NCI-H2081 (cell line): ENCODE measurements around the gene ACAT2.
"Not testable (repeated sequence)": the region's sequence is repeated elsewhere in the genome, so short reads cannot be mapped to it uniquely, and the experiment has no call there.

Experiments
- DNase-seq, 2 experiments: peaks; one replicate each; lab custom pipeline; 2025; lab: John Stamatoyannopoulos, UW

The ACAT2 gene

DNA sequence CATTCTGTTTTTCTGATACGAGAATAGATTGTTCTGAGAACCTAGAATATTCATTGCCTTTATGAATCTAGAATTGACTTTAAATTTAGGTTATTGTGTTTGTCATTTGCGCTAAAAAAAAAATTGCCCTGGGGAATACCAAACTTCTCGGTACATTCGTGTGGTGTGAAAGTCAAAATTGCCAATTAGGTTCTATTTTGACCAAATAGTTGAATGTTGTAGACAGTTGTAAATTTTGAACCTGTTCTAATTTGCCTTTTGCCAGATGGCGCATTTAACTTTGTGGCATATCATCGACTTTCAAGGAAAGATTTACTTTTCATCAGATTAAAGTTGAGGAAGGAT, 31.5 kb upstream of the ACAT2 start:
- no peak for DNase-seq

DNA sequence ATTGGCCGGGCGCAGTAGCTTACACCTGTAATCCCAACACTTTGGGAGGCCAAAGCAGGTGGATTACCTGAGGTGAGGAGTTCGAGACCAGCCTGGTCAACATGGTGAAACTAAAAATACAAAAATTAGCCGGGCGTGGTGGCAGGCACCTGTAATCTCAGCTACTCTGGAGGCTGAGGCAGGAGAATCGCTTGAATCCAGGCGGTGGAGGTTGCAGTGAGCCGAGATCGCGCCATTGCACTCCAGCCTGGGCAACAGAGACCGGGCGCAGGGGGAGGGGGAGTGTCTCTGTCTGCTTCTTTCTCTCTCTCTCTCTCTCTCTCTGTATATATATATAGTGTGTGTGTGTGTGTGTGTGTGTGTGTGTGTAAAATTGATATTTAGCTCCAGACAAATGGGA, 29.3 kb upstream of the ACAT2 start:
- DNase-seq, result not testable (repeated sequence)

DNA sequence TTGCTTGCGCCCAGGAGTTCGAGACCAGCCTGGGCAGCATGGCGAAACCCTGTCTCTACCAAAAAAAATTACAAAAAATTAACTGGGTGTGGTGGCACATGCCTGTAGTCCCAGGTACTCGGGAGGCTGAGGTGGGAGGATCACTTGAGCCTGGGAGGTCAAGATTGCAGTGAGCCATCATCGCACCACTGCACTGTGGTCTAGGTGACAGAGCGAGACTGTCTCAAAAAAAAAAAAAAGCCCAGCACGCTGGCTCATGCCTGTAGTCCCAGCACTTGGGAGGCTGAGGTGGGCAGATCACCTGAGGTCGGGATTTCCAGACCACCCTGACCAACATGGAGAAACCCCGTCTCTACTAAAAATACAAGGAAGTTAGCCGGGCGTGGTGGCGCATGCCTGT, 28.4 kb upstream of the ACAT2 start:
- DNase-seq, result not testable (repeated sequence)

DNA sequence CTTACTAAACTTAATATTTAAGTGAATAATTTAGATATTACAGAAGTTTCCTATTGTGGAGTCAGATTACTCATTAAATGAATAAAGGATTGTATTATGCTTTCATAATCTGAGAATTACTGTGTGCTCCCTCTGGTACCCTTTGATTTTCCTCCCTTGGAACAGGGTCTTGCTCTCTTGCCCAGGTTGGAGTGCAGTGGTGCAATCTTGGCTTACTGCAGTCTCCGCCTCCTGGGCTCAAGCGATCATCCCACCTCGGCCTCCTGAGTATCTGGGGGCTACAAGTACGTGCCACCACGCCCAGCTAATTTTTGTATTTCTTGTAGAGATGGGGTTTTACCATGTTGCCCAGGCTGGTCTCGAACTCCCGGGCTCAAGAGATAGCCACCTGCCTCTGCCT, 24.9 kb upstream of the ACAT2 start:
- DNase-seq, result no peak

DNA sequence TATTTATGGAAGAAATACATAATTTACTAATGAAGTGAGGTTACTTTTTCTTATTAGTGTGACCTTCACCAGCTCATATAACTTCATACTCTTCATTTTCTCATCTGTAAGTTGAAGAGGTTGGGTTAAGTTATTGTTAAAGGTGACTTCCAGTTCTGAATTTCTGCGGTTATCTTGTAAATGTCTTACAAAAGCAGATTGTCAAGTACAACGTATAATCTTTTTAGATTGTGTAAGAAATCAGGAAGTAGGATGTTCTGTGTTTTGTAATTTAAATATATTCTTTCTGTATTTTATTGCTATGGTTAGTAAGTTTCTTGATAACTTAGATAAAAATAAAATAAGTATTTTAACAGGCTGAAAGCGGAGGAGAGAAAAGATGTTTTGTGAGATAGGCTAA, 22.5 kb upstream of the ACAT2 start:
- DNase-seq, result no peak

DNA sequence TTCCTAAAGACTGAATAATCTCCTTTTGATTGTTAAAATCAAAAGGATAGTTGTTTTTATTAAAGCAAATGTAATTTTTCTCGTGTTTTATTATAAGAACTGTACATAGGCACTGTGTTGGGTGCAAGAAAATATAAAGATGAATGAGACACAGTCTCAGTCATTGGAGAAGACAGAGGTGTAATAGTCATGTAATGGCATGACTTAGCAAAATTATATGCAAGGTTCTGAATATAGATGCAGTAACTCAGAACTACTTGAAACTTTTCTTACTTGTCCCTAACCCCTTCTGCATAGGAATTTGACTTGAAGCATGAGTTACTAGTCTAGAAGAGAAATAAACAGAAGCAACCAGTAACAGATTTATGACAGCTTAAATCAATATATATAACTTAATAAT, 19.7 kb upstream of the ACAT2 start:
- DNase-seq, result no peak

DNA sequence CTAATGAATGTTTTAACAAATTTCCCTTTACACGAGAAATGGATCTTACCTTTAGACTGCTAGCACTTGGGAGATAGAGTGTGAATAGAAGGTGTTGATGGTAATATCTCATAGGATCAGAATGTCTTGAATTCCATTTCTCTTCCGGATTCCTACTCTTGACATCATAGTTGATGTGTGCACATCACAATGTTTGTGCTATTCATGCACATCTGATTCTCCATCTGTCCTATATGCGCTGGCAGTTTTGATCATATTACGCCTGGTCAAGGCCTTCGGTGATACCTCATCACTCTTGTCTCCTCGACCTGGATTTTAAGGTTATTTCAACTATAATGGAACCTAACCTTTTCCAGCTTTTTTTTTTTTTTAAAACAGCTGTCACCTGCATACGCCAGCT, 16.8 kb upstream of the ACAT2 start:
- DNase-seq, result no peak

DNA sequence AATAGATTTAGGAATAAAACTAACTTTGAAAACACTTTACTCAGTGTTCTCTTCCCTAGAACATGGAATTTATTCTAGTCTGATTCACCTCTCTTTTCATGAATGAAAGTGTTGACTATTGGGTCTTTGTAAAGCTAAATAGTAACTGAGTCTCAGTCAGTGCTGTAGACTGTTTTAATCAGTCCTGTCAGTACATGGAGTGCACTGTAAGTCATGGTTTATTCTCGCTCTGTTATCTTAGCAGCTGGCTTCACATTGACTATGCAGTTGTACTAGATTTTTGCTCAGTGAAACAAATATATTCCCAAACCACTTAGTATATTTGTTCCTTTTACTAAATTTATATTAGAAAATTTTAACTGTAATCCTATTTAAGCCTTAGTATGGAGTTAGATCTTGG, 15.1 kb upstream of the ACAT2 start:
- DNase-seq, result no peak

DNA sequence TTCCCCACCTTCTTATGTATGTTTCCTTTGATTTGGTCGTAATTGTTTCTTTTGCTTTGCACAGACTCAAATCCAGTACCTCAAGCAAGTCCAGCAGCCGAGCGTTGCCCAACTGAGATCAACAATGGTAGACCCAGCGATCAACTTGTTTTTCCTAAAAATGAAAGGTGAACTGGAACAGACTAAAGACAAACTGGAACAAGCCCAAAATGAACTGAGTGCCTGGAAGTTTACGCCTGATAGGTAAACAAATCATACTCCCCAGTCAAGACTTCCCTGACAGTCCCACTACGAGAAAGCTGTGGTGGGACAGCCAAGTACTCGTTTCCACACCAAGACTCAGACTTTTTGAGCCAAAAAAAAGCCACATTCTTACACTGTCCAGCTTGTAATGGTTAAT, 13.7 kb upstream of the ACAT2 start:
- not testable (repeated sequence) for DNase-seq

DNA sequence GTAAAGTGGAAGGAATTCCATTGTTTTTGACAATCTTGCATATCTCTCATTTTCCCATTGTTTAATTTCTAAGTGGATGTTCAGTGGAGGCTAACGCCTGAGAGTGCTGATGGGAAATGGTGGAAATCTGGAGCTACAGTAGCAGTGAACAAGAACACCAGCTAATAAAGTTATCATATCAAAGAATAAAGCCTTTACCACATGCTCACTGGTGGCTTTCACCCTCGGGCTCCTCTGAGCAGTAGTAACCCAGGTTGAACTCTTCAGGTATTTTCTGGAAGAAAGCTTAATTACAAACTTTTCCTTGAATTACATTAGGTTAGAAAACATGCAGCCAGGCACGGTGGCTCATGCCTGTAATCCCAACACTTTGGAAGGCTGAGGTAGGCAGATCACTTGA, 10.4 kb upstream of the ACAT2 start:
- no peak for DNase-seq

DNA sequence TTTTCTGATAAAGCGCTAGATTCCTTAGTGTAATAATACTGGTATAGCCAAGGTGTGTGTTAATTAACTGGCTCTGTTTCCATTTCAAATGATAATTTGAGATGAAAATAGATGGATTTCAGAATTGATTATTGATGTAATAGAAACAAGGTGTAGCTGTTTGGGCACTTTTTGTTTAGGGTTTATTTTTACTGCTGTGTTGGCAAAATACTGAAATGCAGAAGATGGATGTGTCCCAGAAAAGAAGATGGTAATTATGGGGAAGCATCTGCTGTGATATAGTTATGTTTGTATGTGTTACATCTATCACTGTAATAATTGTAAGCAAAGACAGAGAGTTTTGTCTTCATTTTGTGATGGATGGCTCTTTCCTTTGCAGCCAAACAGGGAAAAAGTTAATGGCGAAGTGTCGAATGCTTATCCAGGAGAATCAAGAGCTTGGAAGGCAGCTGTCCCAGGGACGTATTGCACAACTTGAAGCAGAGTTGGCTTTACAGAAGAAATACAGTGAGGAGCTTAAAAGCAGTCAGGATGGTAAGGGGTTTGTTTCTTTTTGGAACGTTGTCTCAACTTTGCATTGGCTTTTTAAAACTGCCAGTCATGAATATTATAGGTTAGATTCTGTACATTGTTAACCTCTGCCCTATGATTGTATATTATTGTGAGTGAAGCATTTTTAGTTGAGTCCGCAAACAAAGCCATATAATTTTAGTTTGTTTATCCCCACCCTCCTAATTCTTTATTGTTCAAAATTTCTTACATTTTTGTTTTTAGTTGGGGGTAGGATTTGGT, 8.6 kb upstream of the ACAT2 start:
- DNase-seq, result no peak

DNA sequence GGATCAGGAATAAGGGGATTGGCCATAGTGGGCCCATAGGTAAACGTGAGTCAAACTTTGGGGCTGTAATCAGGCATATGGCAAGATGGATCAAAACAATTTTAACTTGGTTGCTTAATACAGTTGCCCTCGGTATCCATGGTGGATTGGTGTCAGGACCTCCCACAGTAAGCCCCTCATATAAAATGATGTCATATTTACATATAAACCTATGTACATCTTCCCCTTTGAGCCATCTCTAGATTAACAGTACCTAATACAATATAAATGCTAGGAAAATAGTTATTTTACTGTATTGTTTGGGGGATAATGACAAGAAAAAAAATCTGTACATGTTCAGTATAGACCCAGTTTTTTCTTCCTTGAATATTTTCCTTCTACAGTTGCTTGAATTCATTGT, 7.4 kb upstream of the ACAT2 start:
- no peak for DNase-seq

DNA sequence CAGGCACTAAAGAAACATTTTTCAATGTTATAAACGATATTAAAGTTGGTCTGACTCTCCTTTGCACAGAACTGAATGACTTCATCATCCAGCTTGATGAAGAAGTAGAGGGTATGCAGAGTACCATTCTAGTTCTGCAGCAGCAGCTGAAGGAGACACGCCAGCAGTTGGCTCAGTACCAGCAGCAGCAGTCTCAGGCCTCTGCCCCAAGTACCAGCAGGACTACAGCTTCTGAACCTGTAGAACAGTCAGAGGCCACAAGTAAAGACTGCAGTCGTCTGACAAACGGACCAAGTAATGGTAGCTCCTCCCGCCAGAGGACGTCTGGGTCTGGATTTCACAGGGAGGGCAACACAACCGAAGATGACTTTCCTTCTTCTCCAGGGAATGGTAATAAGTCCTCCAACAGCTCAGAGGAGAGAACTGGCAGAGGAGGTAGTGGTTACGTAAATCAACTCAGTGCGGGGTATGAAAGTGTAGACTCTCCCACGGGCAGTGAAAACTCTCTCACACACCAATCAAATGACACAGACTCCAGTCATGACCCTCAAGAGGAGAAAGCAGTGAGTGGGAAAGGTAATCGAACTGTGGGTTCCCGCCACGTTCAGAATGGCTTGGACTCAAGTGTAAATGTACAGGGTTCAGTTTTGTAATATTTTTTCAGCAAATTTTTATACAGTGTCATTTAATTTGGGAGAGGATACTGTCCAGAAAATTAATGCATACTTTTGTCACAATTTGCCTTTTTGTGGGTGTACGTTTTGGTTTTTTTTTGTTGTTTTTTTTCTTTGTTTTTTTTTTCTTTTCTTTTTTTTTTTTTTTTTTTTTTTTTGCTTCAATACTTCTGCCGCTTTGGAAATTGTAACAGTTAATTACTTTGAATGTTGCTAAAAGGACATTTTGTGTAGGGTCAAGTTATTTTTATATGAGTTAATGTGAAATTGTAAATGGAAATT, 6.6 kb upstream of the ACAT2 start:
- DNase-seq, result no peak

DNA sequence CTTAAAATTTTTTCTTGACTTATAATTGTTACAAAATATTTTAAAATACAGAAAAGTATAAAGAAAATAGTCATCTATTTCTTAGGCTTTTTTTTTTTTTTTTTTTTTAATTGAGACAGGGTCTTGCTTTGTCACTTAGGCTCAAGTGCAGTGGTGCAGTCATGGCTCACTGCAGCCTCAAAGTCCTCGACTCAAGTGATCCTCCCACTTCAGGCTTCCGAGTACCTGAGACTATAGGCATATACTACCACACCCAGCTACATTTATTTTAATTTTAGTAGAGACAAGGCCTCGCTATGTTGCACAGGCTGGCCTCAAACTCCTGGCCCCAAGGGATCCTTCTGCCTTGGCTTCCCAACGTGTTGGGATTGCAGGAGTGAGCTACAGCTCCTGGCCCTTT, 5.3 kb upstream of the ACAT2 start:
- DNase-seq, result no peak

DNA sequence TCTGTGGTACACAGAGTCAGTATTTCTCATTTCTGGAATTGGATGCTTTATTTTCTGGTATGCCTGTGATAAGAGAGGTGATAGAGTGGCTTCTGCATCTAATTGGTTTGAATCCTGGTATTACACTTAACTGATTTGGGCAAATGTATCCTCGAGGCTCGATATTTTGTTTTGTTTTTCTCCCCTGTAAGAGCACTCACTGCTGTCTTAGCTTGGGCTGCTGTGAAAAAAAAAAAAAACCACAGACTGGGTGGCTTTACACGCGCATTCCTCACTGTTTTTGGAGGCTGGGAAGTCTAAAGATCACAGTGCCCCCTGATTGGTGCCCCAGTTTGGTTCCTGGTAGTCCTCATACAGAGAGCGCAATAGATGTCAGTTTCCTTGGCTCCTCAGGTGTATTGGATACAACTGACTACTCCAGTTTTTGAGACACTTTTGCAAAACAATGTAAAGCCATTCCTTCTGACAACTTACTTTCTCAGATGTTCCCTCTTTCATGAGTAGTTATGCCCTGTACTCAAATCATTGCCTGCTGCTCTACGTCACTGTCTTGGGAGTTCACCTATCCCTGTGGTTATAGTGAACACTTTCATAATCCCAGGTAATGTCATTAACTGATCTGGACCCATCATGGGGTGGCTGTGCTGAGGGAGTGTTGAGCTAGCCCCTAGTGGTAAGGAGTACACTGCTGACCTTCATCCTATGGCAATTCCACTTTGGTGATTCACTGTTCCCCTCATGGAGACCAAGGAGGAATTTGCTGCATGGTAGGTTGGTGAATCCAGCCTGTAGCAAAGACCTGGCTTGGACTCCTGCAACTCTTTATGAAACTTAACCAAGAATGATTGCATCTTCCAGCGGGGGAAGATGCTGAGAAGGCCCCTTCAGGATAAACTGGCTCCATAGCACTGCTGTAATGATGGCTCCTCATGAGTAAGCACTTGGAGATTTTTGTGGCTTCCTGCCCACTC, 3.5 kb upstream of the ACAT2 start:
- no peak for DNase-seq

DNA sequence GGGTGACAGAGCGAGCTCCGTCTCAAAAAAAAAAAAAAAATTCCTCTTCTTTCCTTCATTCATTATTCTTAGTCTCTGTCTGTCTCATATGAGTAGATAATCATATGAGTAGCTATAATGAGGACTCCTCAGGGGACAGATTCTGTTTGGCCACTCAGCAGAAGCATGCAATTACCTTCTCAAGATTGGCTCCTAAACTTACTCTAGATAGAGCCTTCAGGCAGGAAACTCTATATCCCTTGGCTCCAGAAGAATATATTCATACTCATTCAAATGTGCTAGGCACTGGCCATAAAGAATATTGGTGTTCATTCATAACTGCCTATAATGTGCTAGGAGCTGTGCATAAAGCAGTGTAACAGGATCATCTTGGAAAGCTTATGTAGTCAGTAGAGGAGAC, 2.2 kb upstream of the ACAT2 start:
- no peak for DNase-seq

DNA sequence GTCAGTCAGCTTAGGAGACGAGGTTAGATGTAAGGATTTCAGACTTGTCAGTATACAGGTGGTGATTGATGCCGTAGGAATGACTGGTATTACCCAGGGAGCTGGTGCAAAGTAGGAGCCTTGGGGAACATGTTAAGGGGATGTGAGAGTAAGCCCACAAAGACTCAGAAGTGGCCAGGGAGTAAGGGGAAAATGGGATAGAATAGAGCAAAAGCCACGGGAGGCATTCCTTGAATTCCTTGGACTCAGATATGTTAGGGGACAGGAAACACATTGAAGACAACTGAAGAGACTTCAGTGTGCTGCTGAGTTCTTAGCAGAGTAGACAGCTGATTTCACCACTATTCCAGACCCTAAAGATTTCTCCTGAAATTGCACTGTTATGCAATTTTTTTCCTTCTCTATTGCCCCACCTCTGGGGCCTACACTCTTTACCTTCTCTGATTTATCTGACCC, 1.2 kb upstream of the ACAT2 start:
- DNase-seq, result no peak

DNA sequence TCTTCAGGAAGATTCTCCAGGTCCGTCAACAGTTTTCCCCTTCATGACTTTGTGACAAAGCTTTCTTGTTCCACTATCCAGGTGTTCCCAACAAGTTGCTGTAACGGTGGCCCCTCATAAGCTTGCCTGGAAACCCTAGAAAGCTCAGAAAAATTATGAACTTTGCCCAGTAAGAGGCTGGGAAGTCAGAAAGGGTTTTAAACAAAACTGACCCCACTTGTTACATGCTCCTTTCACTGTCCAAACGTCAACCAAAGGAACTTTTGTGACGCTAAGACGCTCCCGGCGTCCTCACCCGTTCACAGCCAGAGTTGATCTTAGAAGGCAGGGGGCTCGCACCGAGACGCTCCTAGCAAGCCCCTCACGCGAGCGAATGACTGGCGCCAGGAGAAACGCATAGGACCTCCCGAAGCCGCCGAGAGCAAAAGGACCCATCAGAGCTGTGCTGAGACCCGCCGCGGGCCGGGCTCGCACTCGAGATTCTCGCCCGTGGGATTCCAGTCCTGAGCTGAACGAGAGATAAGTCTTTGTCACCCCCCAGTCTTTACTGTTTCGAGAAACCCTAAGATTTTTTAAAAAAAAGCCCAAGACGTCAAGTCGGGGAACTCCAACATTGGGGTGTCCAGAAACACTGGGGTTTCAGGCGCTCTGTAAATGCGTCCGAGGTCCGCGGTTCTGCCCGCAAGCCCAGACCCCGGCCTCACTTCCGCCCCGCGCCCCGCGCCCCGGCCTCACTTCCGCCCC, 544 bp upstream of the ACAT2 start:
- DNase-seq, result no peak

DNA sequence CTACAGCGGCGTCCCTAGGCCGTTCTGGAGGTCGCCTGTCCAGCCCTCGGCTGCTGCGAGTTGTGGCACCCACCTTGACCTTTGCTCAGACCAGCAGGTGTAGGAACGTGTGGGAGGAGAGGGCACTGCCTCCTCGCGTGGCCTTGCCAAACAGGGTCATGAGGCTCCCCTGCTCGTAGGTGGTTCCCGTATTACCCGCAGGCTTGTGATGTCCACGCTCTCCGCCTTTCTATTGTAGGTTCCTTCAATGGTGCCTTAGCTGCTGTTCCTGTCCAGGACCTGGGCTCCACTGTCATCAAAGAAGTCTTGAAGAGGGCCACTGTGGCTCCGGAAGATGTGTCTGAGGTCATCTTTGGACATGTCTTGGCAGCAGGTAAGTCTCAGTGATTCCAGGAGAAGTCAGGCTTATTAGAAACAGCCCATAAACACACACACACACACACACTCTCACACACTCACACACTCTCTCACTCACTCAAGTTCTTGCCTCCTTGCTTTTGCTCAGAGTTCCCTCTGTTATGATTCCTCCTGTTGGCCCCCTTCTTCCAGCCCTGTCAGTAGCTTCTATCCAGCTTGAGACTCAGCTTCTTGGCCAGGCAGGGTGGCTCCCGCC, 942 bp downstream of the ACAT2 start:
- no peak for DNase-seq

DNA sequence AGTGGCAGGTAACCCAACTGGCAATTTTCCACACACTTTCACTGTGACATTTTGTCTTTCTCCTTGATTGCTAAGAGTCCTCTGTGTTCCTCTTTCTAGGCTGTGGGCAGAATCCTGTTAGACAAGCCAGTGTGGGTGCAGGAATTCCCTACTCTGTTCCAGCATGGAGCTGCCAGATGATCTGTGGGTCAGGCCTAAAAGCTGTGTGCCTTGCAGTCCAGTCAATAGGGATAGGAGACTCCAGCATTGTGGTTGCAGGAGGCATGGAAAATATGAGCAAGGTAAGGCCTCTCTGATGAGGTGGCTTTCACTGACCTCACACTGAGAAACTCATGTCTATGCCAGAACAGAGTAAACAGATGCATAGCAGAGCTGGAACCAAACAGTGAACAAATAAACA, 5.1 kb downstream of the ACAT2 start:
- DNase-seq, result no peak

DNA sequence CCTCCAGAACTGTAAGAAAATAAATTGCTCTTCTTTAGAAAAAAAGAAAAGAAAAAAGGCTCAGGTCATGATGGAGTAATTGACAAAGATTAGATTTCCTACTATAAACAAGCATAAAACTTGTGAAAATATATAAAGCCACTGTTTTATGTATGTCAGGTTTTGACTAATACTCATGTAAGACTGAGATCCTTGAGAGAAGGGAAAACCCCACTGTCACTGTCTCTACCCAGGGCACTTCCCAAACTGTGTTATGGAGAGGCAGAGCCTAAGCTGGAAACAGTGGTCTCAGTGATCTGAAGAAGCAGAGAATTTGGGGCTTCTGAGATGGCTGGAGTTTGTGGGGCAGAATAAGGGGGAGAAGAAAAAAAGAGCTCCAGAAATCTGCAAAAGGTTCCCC, 7.6 kb downstream of the ACAT2 start:
- DNase-seq, result no peak
